Neural progenitor cell (in vitro differentiated cells): ENCODE results near the gene UCK2. TPM values are rescaled to one million over a fixed set of nuclear protein-coding genes. Genes with fewer than 3 reads are reported as not detected.

Experiments used
- DNase-seq: peaks from one replicate; pipeline ENCODE4 v3.0.0-alpha.2; 2016; ENCODE audit warnings: low spot score
- H2AFZ ChIP-seq: fragments of 200-600 bp; sonication (generic); replicated peaks from 2 replicates; pipeline ENCODE4 v1.6.1; 2016; ENCODE audit warnings: antibody characterized with exemption
- H3F3A ChIP-seq: fragments of 200-600 bp; sonication (generic); 2 replicates; pipeline ENCODE4 v1.6.1; 2016; ENCODE audit warnings: antibody characterized with exemption, low read depth
- H3K27ac ChIP-seq: fragments of 200-600 bp; sonication (generic); 2 replicates; pipeline ENCODE4 v1.5.1; 2016; ENCODE audit warnings: mild to moderate bottlenecking
- H3K27me3 ChIP-seq: fragments of 200-600 bp; sonication (generic); 2 replicates; pipeline ENCODE4 v1.6.1; 2016; ENCODE audit warnings: mild to moderate bottlenecking, moderate library complexity
- H3K36me3 ChIP-seq: fragments of 200-600 bp; sonication (generic); 2 replicates; pipeline ENCODE4 v1.5.1; 2016
- H3K4me1 ChIP-seq: fragments of 200-600 bp; sonication (generic); 2 replicates; pipeline ENCODE4 v1.6.1; 2016; ENCODE audit warnings: mixed run types
- H3K4me2 ChIP-seq: fragments of 200-600 bp; sonication (generic); 2 replicates; pipeline ENCODE4 v1.6.1; 2016
- H3K4me3 ChIP-seq: fragments of 200-600 bp; sonication (generic); 2 replicates; pipeline ENCODE4 v1.5.1; 2016
- H3K79me2 ChIP-seq: fragments of 200-600 bp; sonication (generic); 2 replicates; pipeline ENCODE4 v1.6.1; 2016; ENCODE audit warnings: low read depth
- H3K9ac ChIP-seq: fragments of 200-600 bp; sonication (generic); 2 replicates; pipeline ENCODE4 v1.6.1; 2016
- H3K9me3 ChIP-seq: fragments of 200-600 bp; sonication (generic); 2 replicates; pipeline ENCODE4 v1.5.1; 2016; ENCODE audit warnings: low read depth
- H4K20me1 ChIP-seq: fragments of 200-600 bp; sonication (generic); 2 replicates; pipeline ENCODE4 v1.6.1; 2016; ENCODE audit warnings: low read depth
- H3K27ac Mint-ChIP-seq: 3 replicates; pipeline ENCODE4 v1.8.0; 2021; ENCODE audit warnings: mixed read lengths
- H3K27me3 Mint-ChIP-seq: 2 replicates; pipeline ENCODE4 v1.8.0; 2022; ENCODE audit warnings: low read depth, mild to moderate bottlenecking, inconsistent platforms, moderate library complexity, mixed read lengths; ENCODE audit not compliant: insufficient read depth
- H3K36me3 Mint-ChIP-seq: 3 replicates; pipeline ENCODE4 v1.8.0; 2021; ENCODE audit warnings: mixed read lengths
- H3K4me1 Mint-ChIP-seq: 3 replicates; pipeline ENCODE4 v1.8.0; 2021; ENCODE audit warnings: mixed read lengths
- H3K4me3 Mint-ChIP-seq: 3 replicates; pipeline ENCODE4 v1.8.0; 2021; ENCODE audit warnings: mild to moderate bottlenecking, moderate library complexity, mixed read lengths
- H3K9me3 Mint-ChIP-seq: 3 replicates; pipeline ENCODE4 v1.8.0; 2020; ENCODE audit warnings: mixed read lengths
- EZH2 ChIP-seq: fragments of 200-600 bp; sonication (generic); IDR thresholded peaks from 2 replicates; pipeline ENCODE4 v1.6.1; 2017; ENCODE audit warnings: antibody characterized with exemption, mild to moderate bottlenecking, moderate library complexity
- EZH2phosphoT487 ChIP-seq: fragments of 200-600 bp; sonication (generic); IDR thresholded peaks from 2 replicates; pipeline ENCODE4 v1.6.1; 2017; ENCODE audit warnings: antibody characterized with exemption
- total RNA-seq: library from RNA; depleted of rRNA; stranded (reverse); fragments of >200 nt; gene quantifications from 2 replicates; pipeline ENCODE4 v1.2.3, GENCODE V29; 2015; ENCODE audit warnings: low replicate concordance
- TF ChIP-seq, protein P1 (sequence below): fragments of 200-600 bp; sonication (generic); IDR thresholded peaks from 2 replicates; pipeline ENCODE4 v1.5.1; 2017; ENCODE audit warnings: antibody characterized with exemption, mild to moderate bottlenecking

The UCK2 gene
- total RNA-seq, 1 donor from 2014 or later = 43.8 TPM

- Mint-ChIP-seq H3K9me3 (peaks cover 12% of the 10 kb centered on the region), H3K27me3 (peaks cover 3% of the 10 kb centered on the region), H3K4me1 (peaks cover 26% of the 10 kb centered on the region), H3K27ac (no peak overlapping the region), H3K36me3 (peaks cover 40% of the 10 kb centered on the region), H3K4me3 (no peak overlapping the region)
- Histone ChIP-seq H3K4me2 (peak overlapping the region; percentile 11), H3K27ac (no peak overlapping the region), H3K9ac (no peak overlapping the region), H2AFZ (no peak overlapping the region), H3K9me3 (no peaks in the 10 kb centered on the region), H4K20me1 (peaks cover 90% of the 10 kb centered on the region), H3K79me2 (peaks cover 98% of the 10 kb centered on the region), H3K36me3 (no peaks in the 10 kb centered on the region), H3F3A (peaks cover 5% of the 10 kb centered on the region), H3K4me3 (no peak overlapping the region), H3K27me3 (no peaks in the 10 kb centered on the region), H3K4me1 (peaks cover 21% of the 10 kb centered on the region)
- no peak for DNase-seq
- TF ChIP-seq EZH2phosphoT487 = no peak
- TF ChIP-seq EZH2 = no peak
- TF ChIP-seq, protein P1, sequence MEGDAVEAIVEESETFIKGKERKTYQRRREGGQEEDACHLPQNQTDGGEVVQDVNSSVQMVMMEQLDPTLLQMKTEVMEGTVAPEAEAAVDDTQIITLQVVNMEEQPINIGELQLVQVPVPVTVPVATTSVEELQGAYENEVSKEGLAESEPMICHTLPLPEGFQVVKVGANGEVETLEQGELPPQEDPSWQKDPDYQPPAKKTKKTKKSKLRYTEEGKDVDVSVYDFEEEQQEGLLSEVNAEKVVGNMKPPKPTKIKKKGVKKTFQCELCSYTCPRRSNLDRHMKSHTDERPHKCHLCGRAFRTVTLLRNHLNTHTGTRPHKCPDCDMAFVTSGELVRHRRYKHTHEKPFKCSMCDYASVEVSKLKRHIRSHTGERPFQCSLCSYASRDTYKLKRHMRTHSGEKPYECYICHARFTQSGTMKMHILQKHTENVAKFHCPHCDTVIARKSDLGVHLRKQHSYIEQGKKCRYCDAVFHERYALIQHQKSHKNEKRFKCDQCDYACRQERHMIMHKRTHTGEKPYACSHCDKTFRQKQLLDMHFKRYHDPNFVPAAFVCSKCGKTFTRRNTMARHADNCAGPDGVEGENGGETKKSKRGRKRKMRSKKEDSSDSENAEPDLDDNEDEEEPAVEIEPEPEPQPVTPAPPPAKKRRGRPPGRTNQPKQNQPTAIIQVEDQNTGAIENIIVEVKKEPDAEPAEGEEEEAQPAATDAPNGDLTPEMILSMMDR = no peak
These were observed 35.0 kb downstream of the UCK2 start for GRCh38 chr1:165862448-165862847.

- H3K4me3 ChIP-seq = no peak overlapping the region
- no peaks in the 10 kb centered on the region for H3K9me3 ChIP-seq
- H4K20me1 ChIP-seq = peaks cover 90% of the 10 kb centered on the region
- H3K4me1 ChIP-seq = peaks cover 25% of the 10 kb centered on the region
- no peak overlapping the region for H3K27ac ChIP-seq
- peaks cover 14% of the 10 kb centered on the region for H3K9me3 Mint-ChIP-seq
- no peak overlapping the region for H3K4me3 Mint-ChIP-seq
- peaks cover 38% of the 10 kb centered on the region for H3K36me3 Mint-ChIP-seq
- no peaks in the 10 kb centered on the region for H3K27me3 ChIP-seq
- TF ChIP-seq EZH2phosphoT487 = no peak
- TF ChIP-seq, protein P1 = no peak
- TF ChIP-seq EZH2 = no peak
- H3K27ac Mint-ChIP-seq = no peak overlapping the region
- no peaks in the 10 kb centered on the region for H3K36me3 ChIP-seq
- peaks cover 2% of the 10 kb centered on the region for H3K27me3 Mint-ChIP-seq
- no peak overlapping the region for H2AFZ ChIP-seq
- no peak overlapping the region for H3K4me2 ChIP-seq
- H3K4me1 Mint-ChIP-seq = peaks cover 17% of the 10 kb centered on the region
- no peak overlapping the region for H3K9ac ChIP-seq
- DNase-seq = no peak
- peaks cover 5% of the 10 kb centered on the region for H3F3A ChIP-seq
- peaks cover 98% of the 10 kb centered on the region for H3K79me2 ChIP-seq
These were observed 35.9 kb downstream of the UCK2 start for GRCh38 chr1:165863346-165863745.

DNA sequence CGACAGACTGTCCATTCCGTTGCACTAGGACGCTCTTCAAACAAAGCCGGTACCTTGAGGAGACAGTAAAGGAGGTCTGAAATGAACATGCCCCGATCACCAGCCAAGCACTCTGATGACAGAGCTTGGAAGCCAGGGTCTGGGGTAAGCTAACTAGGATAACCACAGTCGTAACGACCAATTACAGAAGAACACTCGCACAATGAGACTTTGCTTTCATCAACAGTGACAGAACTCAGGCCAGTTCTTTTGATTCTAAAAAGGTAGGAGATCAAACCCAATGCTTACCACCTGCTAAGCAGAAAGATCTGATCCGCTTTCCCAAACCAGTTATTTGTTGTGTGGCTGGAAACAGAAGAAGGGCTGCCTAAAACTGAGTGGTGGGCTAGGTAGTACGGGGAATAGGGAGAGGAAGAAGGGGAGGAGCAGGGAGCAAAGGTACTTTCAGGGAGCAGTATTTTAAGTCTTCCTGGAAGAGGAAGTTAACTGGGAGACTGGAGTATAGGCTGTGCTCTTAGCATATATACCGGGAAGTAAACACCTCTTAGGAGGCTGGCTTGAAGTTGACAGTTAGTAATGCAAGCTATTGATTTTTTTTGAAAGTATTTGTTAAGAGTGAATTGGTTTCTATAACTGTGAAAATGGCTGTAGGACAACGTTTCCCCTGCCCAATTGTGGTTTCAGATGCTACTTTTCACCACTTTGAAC lies 38.4 kb downstream of the UCK2 start:
- peaks cover 5% of the 10 kb centered on the region for H3F3A ChIP-seq
- no peak overlapping the region for H3K4me3 ChIP-seq
- no peak overlapping the region for H3K9ac ChIP-seq
- Mint-ChIP-seq H3K27ac (no peak overlapping the region), H3K4me1 (peaks cover 13% of the 10 kb centered on the region), H3K36me3 (peaks cover 21% of the 10 kb centered on the region), H3K27me3 (no peaks in the 10 kb centered on the region), H3K9me3 (peaks cover 2% of the 10 kb centered on the region), H3K4me3 (no peak overlapping the region)
- peaks cover 83% of the 10 kb centered on the region for H4K20me1 ChIP-seq
- TF ChIP-seq EZH2 (no peak), EZH2phosphoT487 (no peak)
- TF ChIP-seq, protein P1 = no peak
- peaks cover 97% of the 10 kb centered on the region for H3K79me2 ChIP-seq
- H3K4me1 ChIP-seq = peaks cover 29% of the 10 kb centered on the region
- no peak overlapping the region for H3K4me2 ChIP-seq
- no peak for DNase-seq
- no peaks in the 10 kb centered on the region for H3K27me3 ChIP-seq
- H2AFZ ChIP-seq = no peak overlapping the region
- H3K36me3 ChIP-seq = no peaks in the 10 kb centered on the region
- H3K9me3 ChIP-seq = no peaks in the 10 kb centered on the region
- peak overlapping the region; percentile 6 for H3K27ac ChIP-seq
